HG02884 (cell line): ENCODE measurements around the gene PIP4K2C.
A peak's percentile ranks its signal among the peaks of the same experiment; 100 is the strongest.
"Not testable (repeated sequence)": the region's sequence is repeated elsewhere in the genome, so short reads cannot be mapped to it uniquely, and the experiment has no call there.

ENCODE experiments used
- ATAC-seq: cut with Tn5 transposase; IDR thresholded peaks from one replicate; pipeline ENCODE4 v1.9.1; 2021; ENCODE audit warnings: mild to moderate bottlenecking, moderate library complexity; ENCODE audit not compliant: unreplicated experiment

Gene PIP4K2C

GRCh38 chr12:57609101-57609780 is 18.2 kb downstream of the PIP4K2C start:
- ATAC-seq = no peak

- no peak for ATAC-seq
These were observed 19.0 kb downstream of the PIP4K2C start for GRCh38 chr12:57609781-57610553.

- ATAC-seq = no peak
These were observed 19.6 kb downstream of the PIP4K2C start for GRCh38 chr12:57610554-57611107.

GRCh38 chr12:57611108-57611826 is 20.3 kb downstream of the PIP4K2C start, which contains the start of gene ARHGEF25:
Gene ARHGEF25 (plus strand): TSS chr12:57611435. CDS start chr12:57611895, 460 bp downstream.
- ATAC-seq = peak; percentile 44

- ATAC-seq = no peak
These were observed 21.1 kb downstream of the PIP4K2C start for GRCh38 chr12:57611827-57612710.

- no peak for ATAC-seq
These were observed 21.9 kb downstream of the PIP4K2C start for GRCh38 chr12:57612711-57613426.

GRCh38 chr12:57613427-57614109 is 22.6 kb downstream of the PIP4K2C start:
- ATAC-seq = no peak

- peak; percentile 51 for ATAC-seq
These were observed 23.4 kb downstream of the PIP4K2C start for GRCh38 chr12:57614178-57614947.

GRCh38 chr12:57614948-57615500 is 24.0 kb downstream of the PIP4K2C start:
- no peak for ATAC-seq

GRCh38 chr12:57615637-57616036 is 24.6 kb downstream of the PIP4K2C start:
- no peak for ATAC-seq

GRCh38 chr12:57616383-57617101 is 25.6 kb downstream of the PIP4K2C start:
- no peak for ATAC-seq

GRCh38 chr12:57617942-57618341 is 26.9 kb downstream of the PIP4K2C start:
- ATAC-seq = no peak

- not testable (repeated sequence) for ATAC-seq
These were observed 27.4 kb downstream of the PIP4K2C start for GRCh38 chr12:57618431-57618830.

GRCh38 chr12:57618966-57619433 is 28.0 kb downstream of the PIP4K2C start:
- ATAC-seq = no peak

GRCh38 chr12:57619434-57620244 is 28.6 kb downstream of the PIP4K2C start:
- ATAC-seq = no peak

- ATAC-seq = no peak
These were observed 29.4 kb downstream of the PIP4K2C start for GRCh38 chr12:57620245-57620935.
